Sigmoid colon (tissue), 4 donors: ENCODE results near the gene CDH18.

Source experiments
- POLR2AphosphoS5 ChIP-seq, 4 donors: sonication (generic); formaldehyde crosslinking; IDR thresholded peaks; one replicate each; pipeline ENCODE4 v1.6.1; 2017; ENCODE audit warnings: antibody characterized with exemption in 4 of 4
- TF ChIP-seq, protein P1 (sequence below), 4 experiments: fragments of 450-650 bp in 3 of 4; fragments of 200-600 bp in 1 of 4; IDR thresholded peaks; one replicate each; pipeline ENCODE4 v1.5.1; 2016 to 2019; ENCODE audit warnings: antibody characterized with exemption in 4 of 4, mild to moderate bottlenecking in 3 of 4, moderate library complexity in 2 of 4

DNA sequence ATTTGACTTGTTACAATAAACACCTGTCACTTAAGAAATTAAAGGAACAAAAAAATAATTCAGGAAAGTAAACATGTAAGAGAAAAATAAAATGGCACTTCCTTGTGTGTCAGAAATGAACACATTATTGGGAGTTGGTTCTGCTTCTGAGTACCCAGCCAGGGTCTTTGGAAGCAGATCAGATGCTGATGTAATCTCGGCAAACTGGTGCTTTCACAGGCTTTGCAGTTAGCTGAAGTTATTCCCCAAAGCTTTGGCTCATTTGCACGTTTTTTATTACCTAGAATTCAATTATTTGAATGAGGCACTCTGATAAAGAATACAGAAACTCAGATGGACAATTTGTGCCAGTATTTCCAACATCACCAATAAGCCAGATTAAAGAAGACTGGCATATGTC is 10.9 kb downstream of the CDH18 start:
- no peak for TF ChIP-seq POLR2AphosphoS5 (IDR thresholded peaks at IDR 0.05)
- TF ChIP-seq, protein P1, sequence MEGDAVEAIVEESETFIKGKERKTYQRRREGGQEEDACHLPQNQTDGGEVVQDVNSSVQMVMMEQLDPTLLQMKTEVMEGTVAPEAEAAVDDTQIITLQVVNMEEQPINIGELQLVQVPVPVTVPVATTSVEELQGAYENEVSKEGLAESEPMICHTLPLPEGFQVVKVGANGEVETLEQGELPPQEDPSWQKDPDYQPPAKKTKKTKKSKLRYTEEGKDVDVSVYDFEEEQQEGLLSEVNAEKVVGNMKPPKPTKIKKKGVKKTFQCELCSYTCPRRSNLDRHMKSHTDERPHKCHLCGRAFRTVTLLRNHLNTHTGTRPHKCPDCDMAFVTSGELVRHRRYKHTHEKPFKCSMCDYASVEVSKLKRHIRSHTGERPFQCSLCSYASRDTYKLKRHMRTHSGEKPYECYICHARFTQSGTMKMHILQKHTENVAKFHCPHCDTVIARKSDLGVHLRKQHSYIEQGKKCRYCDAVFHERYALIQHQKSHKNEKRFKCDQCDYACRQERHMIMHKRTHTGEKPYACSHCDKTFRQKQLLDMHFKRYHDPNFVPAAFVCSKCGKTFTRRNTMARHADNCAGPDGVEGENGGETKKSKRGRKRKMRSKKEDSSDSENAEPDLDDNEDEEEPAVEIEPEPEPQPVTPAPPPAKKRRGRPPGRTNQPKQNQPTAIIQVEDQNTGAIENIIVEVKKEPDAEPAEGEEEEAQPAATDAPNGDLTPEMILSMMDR (IDR thresholded peaks at IDR 0.05), result no peak
